Transverse colon (tissue), 4 donors: ENCODE results near the gene ZNFX1. TPM values are rescaled to one million over a fixed set of nuclear protein-coding genes. Genes with fewer than 3 reads are reported as not detected.
"Not testable (repeated sequence)": the region's sequence is repeated elsewhere in the genome, so short reads cannot be mapped to it uniquely, and the experiment has no call there.

Experiments
- DNase-seq: peaks from one replicate; pipeline ENCODE4 v3.0.0-alpha.2; 2019
- H3K27ac ChIP-seq, 4 donors: fragments of 200-600 bp; sonication (generic); 2 replicates each; pipeline ENCODE4 v1.5.1; 2016 to 2018; ENCODE audit warnings: inconsistent platforms in 4 of 4
- H3K27me3 ChIP-seq: fragments of 200-600 bp; sonication (generic); 2 replicates; pipeline ENCODE4 v1.5.1; 2017; ENCODE audit warnings: inconsistent platforms
- H3K36me3 ChIP-seq, 4 donors: fragments of 200-600 bp; sonication (generic); 2 replicates each; pipeline ENCODE4 v1.5.1; 2017 to 2019; ENCODE audit warnings: inconsistent platforms in 4 of 4
- H3K4me1 ChIP-seq, 4 donors: fragments of 200-600 bp; sonication (generic); 2 replicates each; pipeline ENCODE4 v1.5.1; 2017 to 2020; ENCODE audit warnings: inconsistent platforms in 4 of 4
- H3K4me3 ChIP-seq, 4 donors: fragments of 200-600 bp; sonication (generic); 1 replicate in 1 of 4; 2 replicates in 3 of 4; pipeline versions ENCODE4 v1.5.1 to v1.6.1; 2017 to 2019; ENCODE audit warnings: inconsistent platforms in 4 of 4
- H3K9me3 ChIP-seq, 2 donors: fragments of 200-600 bp; sonication (generic); 2 replicates each; pipeline ENCODE4 v1.5.1; 2017 to 2019; ENCODE audit warnings: inconsistent platforms in 2 of 2
- EP300 ChIP-seq: sonication (generic); formaldehyde crosslinking; IDR thresholded peaks from one replicate; pipeline ENCODE4 v1.6.1; 2017; ENCODE audit warnings: antibody characterized with exemption, low read depth
- POLR2A ChIP-seq: fragments of 450-650 bp; IDR thresholded peaks from one replicate; pipeline ENCODE4 v1.6.1; 2016; ENCODE audit warnings: antibody characterized with exemption, mild to moderate bottlenecking, moderate library complexity
- POLR2AphosphoS5 ChIP-seq, 3 donors: sonication (generic); formaldehyde crosslinking; IDR thresholded peaks; one replicate each; pipeline ENCODE4 v1.6.1; 2016; ENCODE audit warnings: antibody characterized with exemption in 3 of 3
- WGBS, 2 donors: methylation state at CpG; one replicate each; pipeline ENCODE4 v1.1.5; 2018; ENCODE audit warnings: low coverage in 1 of 2; 5-methylcytosine and 5-hydroxymethylcytosine counted together
- in situ Hi-C, 4 donors: fragments of 200-750 bp; cut with MboI; loops; one replicate each; pipeline versions ENCODE4 v1.15.0 to v1.15.1; 2017; ENCODE audit warnings: low sequenced_read_pairs in 3 of 4, low pct_ligation_motif_present in 1 of 4, low pct_unique_long_range_greater_than_20kb in 1 of 4
- intact Hi-C: fragments of 100-400 bp; cut with DNase I; formaldehyde crosslinking; loops from one replicate; pipeline ENCODE4 v1.15.1; 2023; ENCODE audit warnings: low total_unique reads
- total RNA-seq, 4 donors: library from RNA; depleted of rRNA; stranded (reverse); fragments of >200 nt; gene quantifications; one replicate each; pipeline ENCODE4 v1.1.0, GENCODE V29; 2016
- TF ChIP-seq, protein P1 (sequence below), 5 experiments: fragments of 200-600 bp in 3 of 5; fragments of 450-650 bp in 2 of 5; sonication (generic) in 3 of 5; IDR thresholded peaks; 1 replicate in 2 of 5; 2 replicates in 3 of 5; pipeline ENCODE4 v1.5.1; 2016 to 2017; ENCODE audit warnings: antibody characterized with exemption in 5 of 5, inconsistent platforms in 3 of 5, mild to moderate bottlenecking in 2 of 5, moderate library complexity in 1 of 5

Gene ZNFX1
- total RNA-seq, 4 donors from 2014 or later = 29.1 to 35.4 (median 33.5) TPM

DNA sequence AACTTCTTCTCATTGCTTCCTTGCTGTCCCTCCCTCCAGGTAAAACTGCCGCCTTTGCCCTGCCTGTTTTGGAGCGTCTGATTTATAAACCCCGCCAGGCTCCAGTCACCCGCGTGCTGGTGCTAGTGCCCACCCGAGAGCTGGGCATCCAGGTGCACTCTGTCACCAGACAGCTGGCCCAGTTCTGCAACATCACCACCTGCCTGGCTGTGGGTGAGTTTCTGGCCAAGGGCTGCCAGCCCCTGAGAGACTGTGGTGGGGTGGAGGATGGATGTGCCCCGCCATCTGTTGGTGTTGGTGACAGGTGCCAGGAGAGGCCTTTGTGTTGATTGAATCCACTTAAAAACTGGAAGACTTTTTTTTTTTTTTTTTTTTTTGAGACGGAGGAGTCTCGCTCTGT, 49.2 kb downstream of the ZNFX1 start:
- Histone ChIP-seq H3K9me3 (no peaks in the 10 kb centered on the region), H3K27me3 (no peaks in the 10 kb centered on the region), H3K4me3 (no peak overlapping the region), H3K4me1 (no peaks in the 10 kb centered on the region), H3K27ac (no peak overlapping the region), H3K36me3 (peaks cover 0 to 78% (median 37%) of the 10 kb centered on the region in 4 donors)
- in situ Hi-C loops (no loop called here), intact Hi-C loops (no loop called here)
- 94 to 100% methylated on average over 3 to 9 of the region's 9 CpGs for WGBS, 2 donors
- DNase-seq = no peak
- no peak for TF ChIP-seq EP300
- TF ChIP-seq POLR2AphosphoS5 (IDR thresholded peaks at IDR 0.05) = no peak
- no peak for TF ChIP-seq POLR2A

DNA sequence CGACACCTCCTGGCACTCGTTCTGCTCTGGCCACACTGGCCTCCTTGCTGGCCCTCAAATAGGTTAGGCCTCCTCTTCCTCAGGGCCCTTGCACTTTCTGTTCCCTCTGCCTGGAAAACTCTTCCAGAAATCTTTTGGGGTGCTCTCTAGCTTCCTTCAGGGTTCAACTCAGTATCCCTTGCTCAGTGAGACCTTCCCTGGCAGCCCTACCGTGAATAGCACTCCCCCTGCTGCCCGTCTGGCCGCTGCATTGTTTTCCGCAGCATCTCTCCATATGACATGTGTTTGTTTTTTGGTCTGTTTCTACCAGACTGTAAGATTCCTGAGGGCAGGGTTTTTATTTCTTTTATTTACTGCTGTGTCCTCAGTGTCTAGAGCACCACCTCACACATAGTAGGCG, 52.0 kb downstream of the ZNFX1 start:
- Histone ChIP-seq H3K4me1 (peaks cover 0 to under 1% (median 0%) of the 10 kb centered on the region in 4 donors), H3K36me3 (peaks cover 0 to 84% (median 37%) of the 10 kb centered on the region in 4 donors), H3K27me3 (no peaks in the 10 kb centered on the region), H3K9me3 (no peaks in the 10 kb centered on the region), H3K27ac (no peak overlapping the region), H3K4me3 (no peak overlapping the region)
- no peak for TF ChIP-seq POLR2AphosphoS5 (IDR thresholded peaks at IDR 0.05)
- TF ChIP-seq, protein P1, sequence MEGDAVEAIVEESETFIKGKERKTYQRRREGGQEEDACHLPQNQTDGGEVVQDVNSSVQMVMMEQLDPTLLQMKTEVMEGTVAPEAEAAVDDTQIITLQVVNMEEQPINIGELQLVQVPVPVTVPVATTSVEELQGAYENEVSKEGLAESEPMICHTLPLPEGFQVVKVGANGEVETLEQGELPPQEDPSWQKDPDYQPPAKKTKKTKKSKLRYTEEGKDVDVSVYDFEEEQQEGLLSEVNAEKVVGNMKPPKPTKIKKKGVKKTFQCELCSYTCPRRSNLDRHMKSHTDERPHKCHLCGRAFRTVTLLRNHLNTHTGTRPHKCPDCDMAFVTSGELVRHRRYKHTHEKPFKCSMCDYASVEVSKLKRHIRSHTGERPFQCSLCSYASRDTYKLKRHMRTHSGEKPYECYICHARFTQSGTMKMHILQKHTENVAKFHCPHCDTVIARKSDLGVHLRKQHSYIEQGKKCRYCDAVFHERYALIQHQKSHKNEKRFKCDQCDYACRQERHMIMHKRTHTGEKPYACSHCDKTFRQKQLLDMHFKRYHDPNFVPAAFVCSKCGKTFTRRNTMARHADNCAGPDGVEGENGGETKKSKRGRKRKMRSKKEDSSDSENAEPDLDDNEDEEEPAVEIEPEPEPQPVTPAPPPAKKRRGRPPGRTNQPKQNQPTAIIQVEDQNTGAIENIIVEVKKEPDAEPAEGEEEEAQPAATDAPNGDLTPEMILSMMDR (IDR thresholded peaks at IDR 0.05) = no peak
- no peak for TF ChIP-seq POLR2A
- no peak for TF ChIP-seq EP300
- 85 to 93% methylated on average over 5 to 7 of the region's 7 CpGs for WGBS, 2 donors
- no peak for DNase-seq
- in situ Hi-C loops = no loop called here
- intact Hi-C loops = no loop called here

DNA sequence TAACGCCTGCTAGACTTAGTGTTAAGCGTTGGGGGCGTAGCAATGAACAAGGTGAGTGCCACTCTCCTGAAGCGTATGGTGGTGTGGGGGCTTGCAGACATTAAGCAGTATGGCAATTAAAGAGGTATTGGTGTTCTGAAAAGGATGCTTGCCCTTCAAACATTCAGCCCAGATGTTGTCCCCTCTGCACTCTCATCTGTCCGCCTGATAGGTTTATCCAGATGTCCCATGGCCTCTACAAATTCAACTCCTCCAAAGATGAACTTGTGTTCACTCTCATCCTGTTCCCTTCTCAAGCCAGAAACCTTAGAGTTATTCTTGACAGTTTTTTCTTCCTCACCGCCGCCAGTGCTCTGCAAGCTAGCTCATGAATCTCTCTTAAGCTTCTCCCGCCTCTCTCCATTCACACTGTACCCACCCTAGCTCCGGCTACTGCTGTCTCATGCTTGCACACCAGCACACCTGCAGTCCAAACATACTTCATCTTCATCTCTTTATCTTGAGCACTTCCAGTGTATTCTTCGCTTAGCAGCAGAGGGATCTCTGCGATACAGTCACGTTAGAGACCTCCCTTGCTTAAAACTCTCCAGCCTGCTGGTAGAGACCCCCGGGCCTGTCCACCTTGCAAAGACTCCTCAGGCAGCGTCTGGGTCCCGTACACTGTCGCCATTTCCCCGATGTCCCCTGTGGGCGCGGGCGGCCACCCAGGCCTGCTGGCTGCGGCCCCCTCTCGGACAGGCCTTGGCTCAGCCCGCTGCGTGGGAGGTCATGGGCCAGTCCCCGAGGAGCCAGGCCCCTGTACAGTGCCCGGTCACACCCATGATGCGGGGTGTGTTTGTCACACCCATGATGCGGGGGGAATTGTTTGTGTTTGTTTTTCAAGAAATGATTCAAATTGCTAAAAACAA, 57.7 kb downstream of the ZNFX1 start:
- H3K4me3 ChIP-seq = peak overlapping the region; percentile 62 to 92 (median 83)
- no peak for DNase-seq
- H3K9me3 ChIP-seq = no peaks in the 10 kb centered on the region

DNA sequence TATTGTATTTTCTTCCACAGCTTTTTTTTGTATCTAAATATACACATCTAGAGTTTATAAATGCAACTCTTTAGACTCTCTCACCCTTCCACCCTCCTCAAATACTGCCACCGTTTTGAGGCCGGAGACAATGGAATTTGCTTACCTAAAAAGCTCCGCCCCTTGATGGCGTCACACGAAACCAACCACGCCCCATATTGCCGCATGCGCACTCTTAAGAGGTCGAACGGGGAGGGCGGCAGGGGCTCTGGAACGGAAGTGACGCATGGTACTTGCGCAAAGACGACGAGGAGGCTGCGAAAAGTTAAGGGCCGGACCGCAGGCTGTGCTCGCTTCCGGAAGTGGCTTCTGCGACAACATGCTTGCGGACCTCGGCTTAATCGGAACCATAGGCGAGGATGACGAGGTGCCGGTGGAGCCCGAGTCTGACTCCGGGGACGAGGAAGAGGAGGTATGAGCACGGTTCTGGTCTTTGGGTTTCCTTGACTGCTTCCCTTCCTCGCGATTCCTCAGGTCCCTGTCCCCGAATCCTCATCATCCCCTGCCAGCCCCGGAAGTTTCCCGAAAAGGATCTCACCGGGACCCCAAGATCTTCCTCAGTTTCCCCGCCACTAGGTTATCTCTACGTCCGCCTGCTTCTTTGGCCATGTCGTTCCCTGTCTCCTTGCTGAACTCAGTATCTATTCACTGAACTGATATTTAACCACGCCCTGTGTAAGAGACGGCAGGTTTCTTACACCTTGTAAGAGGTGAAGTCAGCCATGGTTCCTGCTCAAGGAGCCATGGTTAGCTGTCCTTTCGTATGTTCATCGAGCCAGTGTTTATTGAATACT, 58.5 kb downstream of the ZNFX1 start, which contains the start of gene DDX27:
TSS of gene DDX27 (plus strand) at position 326 of the 833 bp plus-strand sequence. CDS start at position 359, 33 bp downstream.
- Histone ChIP-seq H3K9me3 (no peaks in the 10 kb centered on the region), H3K4me3 (peak within 1 kb of the TSS; percentile 62 to 92 (median 83)), H3K27me3 (no peaks in the 10 kb centered on the region), H3K27ac (peak within 1 kb of the TSS; percentile 87 to 96 (median 93)), H3K4me1 (peaks cover 8 to 25% (median 19%) of the 10 kb centered on the region in 4 donors), H3K36me3 (peaks cover 0 to 32% (median 13%) of the 10 kb centered on the region in 4 donors)
- intact Hi-C loops (no loop called here), in situ Hi-C loops (loop anchor here (5.0 to 10.0 kb wide), 2 partner anchors 85 to 87 kb away; no protein-coding TSS in a partner anchor)
- DNase-seq = peak; percentile 99
- TF ChIP-seq EP300 = no peak
- TF ChIP-seq, protein P1 (IDR thresholded peaks at IDR 0.05) = no peak
- peak; percentile 94 to 96 (median 94) for TF ChIP-seq POLR2AphosphoS5 (IDR thresholded peaks at IDR 0.05)
- peak; percentile 88 for TF ChIP-seq POLR2A
- WGBS, 2 donors = 0% methylated on average over 9 to 45 of the region's 46 CpGs

More for the DNA sequence above, 57.7 kb downstream of the ZNFX1 start:
- intact Hi-C loops (no loop called here), in situ Hi-C loops (loop anchor here (5.0 to 10.0 kb wide), 2 partner anchors 85 to 88 kb away; no protein-coding TSS in a partner anchor)
- 68 to 70% methylated on average over 6 to 27 of the region's 28 CpGs for WGBS, 2 donors
- TF ChIP-seq, protein P1 (IDR thresholded peaks at IDR 0.05) = no peak
- TF ChIP-seq POLR2AphosphoS5 (IDR thresholded peaks at IDR 0.05) (no peak), EP300 (no peak), POLR2A (no peak)
- Histone ChIP-seq H3K27me3 (no peaks in the 10 kb centered on the region), H3K4me1 (peaks cover 8 to 25% (median 19%) of the 10 kb centered on the region in 4 donors), H3K27ac (peak overlapping the region; percentile 87 to 96 (median 93)), H3K36me3 (peaks cover 0 to 40% (median 18%) of the 10 kb centered on the region in 4 donors)

DNA sequence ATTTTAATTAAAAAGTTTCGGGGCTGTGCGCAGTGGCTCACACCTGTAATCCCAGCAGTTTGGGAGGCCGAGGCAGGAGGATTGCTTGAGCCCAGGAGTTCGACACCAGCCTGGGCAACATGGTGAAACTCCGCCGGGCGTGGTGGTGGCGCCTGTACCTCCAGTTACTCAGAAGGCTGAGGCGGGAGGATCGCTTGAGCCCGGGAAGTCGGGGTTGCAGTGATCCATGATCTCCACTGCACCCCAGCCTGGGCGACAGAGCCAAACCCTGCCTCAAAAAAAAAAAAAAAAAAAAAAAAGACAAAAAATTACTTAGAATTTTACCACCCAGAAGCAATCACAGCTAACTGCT, 59.1 kb downstream of the ZNFX1 start:
- H3K9me3 ChIP-seq, H3K27me3 ChIP-seq, intact Hi-C loops: not testable (repeated sequence)
- peak; percentile 48 for DNase-seq
- H3K27ac ChIP-seq = peak overlapping the region; percentile 87 to 96 (median 93)
- peaks cover 8 to 25% (median 19%) of the 10 kb centered on the region in 4 donors for H3K4me1 ChIP-seq
- in situ Hi-C loops = loop anchor here (5.0 to 10.0 kb wide), 2 partner anchors 84 to 86 kb away; no protein-coding TSS in a partner anchor
- peak overlapping the region in 3 of 4 donors; percentile 62 to 91 (median 75) for H3K4me3 ChIP-seq
- peaks cover 0 to 26% (median 10%) of the 10 kb centered on the region in 4 donors for H3K36me3 ChIP-seq
- 59% methylated on average over 13 of the region's 13 CpGs; no CpG with 5 or more reads in 1 of the 2 donors for WGBS, 2 donors
